HCT116 (cell line): ENCODE measurements around the gene NBAS. TPM values are rescaled to one million over a fixed set of nuclear protein-coding genes. Genes with fewer than 3 reads are reported as not detected.

ENCODE experiments used
- ATAC-seq: fragments of 200-7000 bp; cut with Tn5 transposase; 2 replicates; pipeline ENCODE4 v1.9.1; 2020; ENCODE audit warnings: mild to moderate bottlenecking, moderate library complexity
- BruUV-seq: library from RNA; stranded (reverse); fragments of 400-500 nt; replicated peaks from 2 replicates; lab custom pipeline; 2021; lab: Mats Ljungman, UMichigan
- CTCF ChIA-PET: fragments of 300-600 bp; sonication (Branson Sonifier 250); formaldehyde crosslinking; loops from one replicate; lab custom pipeline; 2021; ENCODE audit warnings: antibody characterized with exemption; lab: Charles Lee
- POLR2A ChIA-PET: fragments of 300-600, 350-600 bp; sonication (Branson Sonifier 250); formaldehyde crosslinking; loops from one replicate; lab custom pipeline; 2021; ENCODE audit warnings: antibody characterized with exemption; lab: Charles Lee
- RAD21 ChIA-PET, 2 experiments: fragments of 300-600 bp; sonication (Branson Sonifier 250); formaldehyde crosslinking; loops; one replicate each; lab custom pipeline; 2023; ENCODE audit warnings: low total read pairs in 2 of 2; ENCODE audit not compliant: uncharacterized antibody in 2 of 2, unreplicated experiment in 2 of 2, low non-redundant PET in 1 of 2; lab: Charles Lee
- DNase-seq: peaks from one replicate; pipeline ENCODE4 v3.0.0-alpha.2; 2010; ENCODE audit warnings: low read depth, low spot score
- H2AFZ ChIP-seq: fragments of 200-600 bp; shearing (Covaris generic), sonication (generic); 2 replicates; pipeline ENCODE4 v1.6.1; 2017; ENCODE audit warnings: low read depth, mixed run types, mixed read lengths, antibody characterized with exemption, low read length; ENCODE audit not compliant: poor library complexity, severe bottlenecking
- H3K27ac ChIP-seq: 2 replicates; pipeline ENCODE4 v1.5.1; 2012; ENCODE audit warnings: low read depth, low read length
- H3K27me3 ChIP-seq: fragments of 200-600 bp; sonication (generic); 2 replicates; pipeline ENCODE4 v1.6.1; 2016; ENCODE audit warnings: mixed run types, low read length, mixed read lengths; ENCODE audit not compliant: insufficient read depth
- H3K36me3 ChIP-seq, 2 experiments: fragments of 200-500 bp in 1 of 2; fragments of 200-600 bp in 1 of 2; sonication (Bioruptor generic) in 1 of 2; sonication (generic) in 1 of 2; 2 replicates each; pipeline versions ENCODE4 v1.5.1 to v1.6.1; 2014 to 2016; ENCODE audit warnings: low read length in 2 of 2, inconsistent platforms in 1 of 2, mixed read lengths in 1 of 2, mixed run types in 1 of 2; ENCODE audit not compliant: insufficient read depth in 2 of 2, control insufficient read depth in 1 of 2
- H3K4me1 ChIP-seq, 2 experiments: fragments of 200-600 bp in 1 of 2; sonication (generic) in 1 of 2; 2 replicates each; pipeline versions ENCODE4 v1.5.1 to v1.6.1; 2012 to 2017; ENCODE audit warnings: low read length in 2 of 2, inconsistent platforms in 1 of 2, mild to moderate bottlenecking in 1 of 2, mixed read lengths in 1 of 2, mixed run types in 1 of 2, moderate library complexity in 1 of 2; ENCODE audit not compliant: insufficient read depth in 2 of 2, control insufficient read depth in 1 of 2
- H3K4me2 ChIP-seq: fragments of 200-600 bp; sonication (generic); 2 replicates; pipeline ENCODE4 v1.6.1; 2017; ENCODE audit warnings: mixed run types, low read length, mixed read lengths
- H3K4me3 ChIP-seq, 2 experiments: fragments of 200-600 bp in 1 of 2; sonication (generic) in 1 of 2; replicated peaks in 1 of 2; 2 replicates each; pipeline ENCODE4 v1.5.1; 2011 to 2016; ENCODE audit warnings: low read length in 2 of 2, control low read depth in 1 of 2, low read depth in 1 of 2, mild to moderate bottlenecking in 1 of 2, mixed read lengths in 1 of 2, mixed run types in 1 of 2
- H3K79me2 ChIP-seq: fragments of 200-600 bp; sonication (generic); 2 replicates; pipeline ENCODE4 v1.6.1; 2017; ENCODE audit warnings: mild to moderate bottlenecking, mixed run types, low read length, moderate library complexity, mixed read lengths; ENCODE audit not compliant: insufficient read depth
- H3K9ac ChIP-seq: fragments of 200-600 bp; sonication (generic); 2 replicates; pipeline ENCODE4 v1.6.1; 2016; ENCODE audit warnings: low read length, mixed read lengths
- H3K9me2 ChIP-seq: fragments of 200-600 bp; sonication (generic), shearing (Covaris generic); 2 replicates; pipeline ENCODE4 v1.6.1; 2017; ENCODE audit warnings: mixed run types, mild to moderate bottlenecking, moderate library complexity; ENCODE audit not compliant: insufficient read depth
- H3K9me3 ChIP-seq, 2 experiments: fragments of 200-500 bp in 1 of 2; fragments of 200-600 bp in 1 of 2; sonication (Bioruptor generic) in 1 of 2; sonication (generic) in 1 of 2; 2 replicates each; pipeline ENCODE4 v1.6.1; 2014 to 2017; ENCODE audit warnings: low read length in 2 of 2, mixed read lengths in 2 of 2, inconsistent platforms in 1 of 2, low read depth in 1 of 2, mild to moderate bottlenecking in 1 of 2, mixed run types in 1 of 2, moderate library complexity in 1 of 2; ENCODE audit not compliant: control insufficient read depth in 1 of 2, insufficient read depth in 1 of 2
- H4K20me1 ChIP-seq: fragments of 200-600 bp; sonication (generic), shearing (Covaris generic); 2 replicates; pipeline ENCODE4 v1.6.1; 2017; ENCODE audit warnings: mixed run types, mild to moderate bottlenecking, moderate library complexity; ENCODE audit not compliant: insufficient read depth
- ATF3 ChIP-seq: IDR thresholded peaks from 2 replicates; pipeline ENCODE4 v1.6.1; 2012
- CTCF ChIP-seq, 3 experiments: fragments of 200-600 bp in 1 of 3; sonication (generic) in 1 of 3; IDR thresholded peaks in 2 of 3; conservative IDR thresholded peaks in 1 of 3; 2 replicates each; pipeline ENCODE4 v1.5.1; 2012 to 2017; ENCODE audit warnings: low read depth in 2 of 3, low read length in 2 of 3, antibody characterized with exemption in 1 of 3, borderline replicate concordance in 1 of 3, control low read depth in 1 of 3, mild to moderate bottlenecking in 1 of 3, mixed read lengths in 1 of 3, mixed run types in 1 of 3, moderate library complexity in 1 of 3; ENCODE audit not compliant: insufficient read depth in 1 of 3
- EGR1 ChIP-seq: IDR thresholded peaks from 2 replicates; pipeline ENCODE4 v1.6.1; 2012; ENCODE audit warnings: low read depth
- ELF1 ChIP-seq: IDR thresholded peaks from 2 replicates; pipeline ENCODE4 v1.6.1; 2012; ENCODE audit warnings: low read depth, borderline replicate concordance
- EZH2phosphoT487 ChIP-seq: fragments of 200-600 bp; IDR thresholded peaks from 2 replicates; pipeline ENCODE4 v1.6.1; 2018; ENCODE audit warnings: antibody characterized with exemption, borderline replicate concordance
- POLR2A ChIP-seq: IDR thresholded peaks from 2 replicates; pipeline ENCODE4 v1.7.0; 2011; ENCODE audit warnings: borderline replicate concordance; ENCODE audit not compliant: insufficient read depth, insufficient read length; ENCODE audit errors: extremely low read depth
- SIN3A ChIP-seq: IDR thresholded peaks from 2 replicates; pipeline ENCODE4 v1.6.1; 2012; ENCODE audit warnings: low read depth
- SP1 ChIP-seq: IDR thresholded peaks from 2 replicates; pipeline ENCODE4 v1.6.1; 2012; ENCODE audit warnings: low read depth
- SRF ChIP-seq: IDR thresholded peaks from 2 replicates; pipeline ENCODE4 v1.6.1; 2012; ENCODE audit warnings: low read depth
- ZNF274 ChIP-seq: fragments of 200-500 bp; sonication (Bioruptor generic); IDR thresholded peaks from 2 replicates; pipeline ENCODE4 v1.6.1; 2014; ENCODE audit warnings: mild to moderate bottlenecking, low read depth, low read length, inconsistent platforms
- intact Hi-C: fragments of 100-400 bp; cut with micrococcal nuclease; formaldehyde crosslinking; loops from 2 replicates; pipeline ENCODE4 v1.10.0; 2022
- total RNA-seq: library from RNA; stranded (reverse); gene quantifications from one replicate; pipeline ENCODE4 v1.2.1, GENCODE V29; 2021; ENCODE audit not compliant: unreplicated experiment
- TF ChIP-seq, protein P1 (sequence below): IDR thresholded peaks from 2 replicates; pipeline ENCODE4 v1.6.1; 2012

NBAS gene
- total RNA-seq, 1 experiment from 2014 or later: 32.8 TPM

GRCh38 chr2:15553519-15553918 lies 7.6 kb downstream of the NBAS start (continued):
- no peak for TF ChIP-seq SRF
- TF ChIP-seq ZNF274: no peak
- TF ChIP-seq CTCF (IDR thresholded peaks at IDR 0.05 in 2 of 3, conservative IDR thresholded peaks at IDR 0.05 in 1 of 3; ENCODE audit: borderline replicate concordance in 1 of 3, insufficient read depth in 1 of 3, low read depth in 2 of 3, low read length in 2 of 3): no peak
- TF ChIP-seq SIN3A: no peak
- TF ChIP-seq POLR2A: no peak

DNA sequence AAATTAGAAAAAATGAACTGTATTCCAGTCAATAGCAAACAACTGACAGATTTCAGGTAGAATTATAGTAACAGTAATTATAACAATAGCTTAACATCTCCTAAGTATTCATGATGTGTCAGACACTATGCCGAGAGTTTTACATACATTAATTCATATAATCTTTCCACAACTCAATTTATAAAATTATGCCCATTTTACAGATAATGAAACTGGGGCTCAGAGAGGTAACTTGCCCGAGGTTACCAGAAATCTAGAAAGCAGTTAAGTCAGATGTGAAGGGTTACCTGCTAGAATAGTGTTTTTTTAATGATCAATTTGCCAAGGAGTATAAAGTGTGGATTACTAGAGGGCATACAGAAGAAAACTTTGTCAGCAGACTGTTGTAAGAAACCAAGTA lies 12.2 kb downstream of the NBAS start:
- Histone ChIP-seq H3K79me2 (no peaks in the 10 kb centered on the region), H3K36me3 (peaks cover 0 to 4% of the 10 kb centered on the region in 2 experiments; a peak in 1 of 4 replicates), H3K4me2 (no peak overlapping the region), H3K27ac (no peak overlapping the region), H3K4me1 (no peaks in the 10 kb centered on the region), H3K27me3 (no peaks in the 10 kb centered on the region), H3K9me2 (no peaks in the 10 kb centered on the region), H2AFZ (no peak overlapping the region), H3K4me3 (no peak overlapping the region), H4K20me1 (peaks cover 4% of the 10 kb centered on the region; the same call in 1 of the 2 replicates), H3K9ac (no peak overlapping the region), H3K9me3 (no peaks in the 10 kb centered on the region)
- ChIA-PET RAD21 (no interaction called here), POLR2A (no interaction called here), CTCF (no interaction called here)
- TF ChIP-seq EZH2phosphoT487: no peak
- no peak for TF ChIP-seq ZNF274
- TF ChIP-seq POLR2A: no peak
- TF ChIP-seq SP1: no peak
- no peak for TF ChIP-seq EGR1
- TF ChIP-seq SRF: no peak
- TF ChIP-seq ATF3: no peak
- TF ChIP-seq, protein P1, sequence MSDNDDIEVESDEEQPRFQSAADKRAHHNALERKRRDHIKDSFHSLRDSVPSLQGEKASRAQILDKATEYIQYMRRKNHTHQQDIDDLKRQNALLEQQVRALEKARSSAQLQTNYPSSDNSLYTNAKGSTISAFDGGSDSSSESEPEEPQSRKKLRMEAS: no peak
- TF ChIP-seq ELF1: no peak
- BruUV-seq: no TSS peak
- DNase-seq: no peak
- intact Hi-C loops: no loop called here
- no peak for ATAC-seq
